GM13977 (cell line): Measurements from ENCODE around the gene EID2.
A peak's percentile ranks its signal among the peaks of the same experiment; 100 is the strongest.

Experiments
- DNase-seq: peaks from one replicate; pipeline ENCODE4 v3.0.0; 2012; ENCODE audit warnings: low spot score
- in situ Hi-C: fragments of 300-500 bp; cut with MboI; formaldehyde crosslinking; loops from one replicate; pipeline ENCODE4 v1.12.0; 2022; ENCODE audit warnings: low sequenced_read_pairs, low pct_unique_long_range_greater_than_20kb, mixed read lengths, inconsistent platforms; ENCODE audit not compliant: unreplicated experiment
- TF ChIP-seq, protein P1 (sequence below): IDR thresholded peaks from 2 replicates; pipeline ENCODE4 v1.5.1; 2012; ENCODE audit warnings: mild to moderate bottlenecking, control low read depth; ENCODE audit not compliant: insufficient read depth; ENCODE audit errors: extremely low read depth, missing control alignments

Gene EID2

GRCh38 chr19:39542206-39542605, 2.2 kb upstream of the EID2 start:
- in situ Hi-C loops: loop anchor here (5.0 to 25.0 kb wide), 3 partner anchors 120 to 430 kb away; partner anchors contain the start of gene FBL
- TF ChIP-seq, protein P1, sequence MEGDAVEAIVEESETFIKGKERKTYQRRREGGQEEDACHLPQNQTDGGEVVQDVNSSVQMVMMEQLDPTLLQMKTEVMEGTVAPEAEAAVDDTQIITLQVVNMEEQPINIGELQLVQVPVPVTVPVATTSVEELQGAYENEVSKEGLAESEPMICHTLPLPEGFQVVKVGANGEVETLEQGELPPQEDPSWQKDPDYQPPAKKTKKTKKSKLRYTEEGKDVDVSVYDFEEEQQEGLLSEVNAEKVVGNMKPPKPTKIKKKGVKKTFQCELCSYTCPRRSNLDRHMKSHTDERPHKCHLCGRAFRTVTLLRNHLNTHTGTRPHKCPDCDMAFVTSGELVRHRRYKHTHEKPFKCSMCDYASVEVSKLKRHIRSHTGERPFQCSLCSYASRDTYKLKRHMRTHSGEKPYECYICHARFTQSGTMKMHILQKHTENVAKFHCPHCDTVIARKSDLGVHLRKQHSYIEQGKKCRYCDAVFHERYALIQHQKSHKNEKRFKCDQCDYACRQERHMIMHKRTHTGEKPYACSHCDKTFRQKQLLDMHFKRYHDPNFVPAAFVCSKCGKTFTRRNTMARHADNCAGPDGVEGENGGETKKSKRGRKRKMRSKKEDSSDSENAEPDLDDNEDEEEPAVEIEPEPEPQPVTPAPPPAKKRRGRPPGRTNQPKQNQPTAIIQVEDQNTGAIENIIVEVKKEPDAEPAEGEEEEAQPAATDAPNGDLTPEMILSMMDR: no peak
- no peak for DNase-seq

DNA sequence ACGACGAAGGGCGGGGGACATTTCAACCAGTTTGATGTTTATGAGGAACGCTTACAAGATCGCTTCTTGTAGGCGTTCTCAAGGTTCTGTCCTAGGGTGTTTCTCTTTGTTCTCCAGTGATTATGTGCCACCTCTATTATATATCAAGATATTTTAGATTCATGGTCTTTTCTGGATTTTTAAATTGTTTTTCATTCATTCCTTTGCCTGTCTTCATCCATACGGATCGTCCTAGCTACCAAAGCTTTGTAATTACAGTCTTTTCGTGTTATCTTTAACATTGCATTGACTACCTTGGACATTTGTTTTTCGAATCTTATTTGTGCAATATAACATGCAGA, 342 bp upstream of the EID2 start:
- no peak for DNase-seq
- in situ Hi-C loops: loop anchor here (5.0 to 25.0 kb wide), 3 partner anchors 122 to 428 kb away; partner anchors contain the start of gene FBL
- TF ChIP-seq, protein P1: no peak

GRCh38 chr19:39539165-39539517, 820 bp downstream of the EID2 start:
- no peak for DNase-seq
- TF ChIP-seq, protein P1: no peak
- in situ Hi-C loops: loop anchor here (10.0 to 25.0 kb wide), 2 partner anchors 104 to 427 kb away; partner anchors contain the start of gene RPS16

- TF ChIP-seq, protein P1: no peak
- in situ Hi-C loops: loop anchor here (10.0 to 25.0 kb wide), 2 partner anchors 99 to 421 kb away; partner anchors contain the start of gene RPS16
- DNase-seq: no peak
These were observed 6.2 kb downstream of the EID2 start for GRCh38 chr19:39533791-39534190.

GRCh38 chr19:39533003-39533512, 6.9 kb downstream of the EID2 start:
- DNase-seq: no peak
- TF ChIP-seq, protein P1: no peak
- in situ Hi-C loops: loop anchor here (10.0 to 25.0 kb wide), 2 partner anchors 98 to 421 kb away; partner anchors contain the start of gene RPS16

GRCh38 chr19:39532233-39533002, 7.5 kb downstream of the EID2 start, which contains the start of gene EID2B:
TSS of gene EID2B (minus strand) at chr19:39532852. CDS start at chr19:39532802, 50 bp downstream.
- DNase-seq: peak; percentile 97
- in situ Hi-C loops: loop anchor here (10.0 to 25.0 kb wide), 2 partner anchors 98 to 420 kb away; partner anchors contain the start of gene RPS16
- TF ChIP-seq, protein P1: peak; percentile 98
